GM12878 (cell line): ENCODE measurements around the gene DLST. TPM values are rescaled to one million over a fixed set of nuclear protein-coding genes. Genes with fewer than 3 reads are reported as not detected.

Experiments
- ATAC-seq: fragments of 200-7000 bp; cut with Tn5 transposase; 3 replicates; pipeline ENCODE4 v1.9.1; 2020; ENCODE audit warnings: mild to moderate bottlenecking, moderate library complexity
- BruUV-seq: library from RNA; stranded (reverse); fragments of 400-500 nt; replicated peaks from 2 replicates; lab custom pipeline; 2021; lab: Mats Ljungman, UMichigan
- CTCF ChIA-PET: fragments of 300-600 bp; sonication (Branson Sonifier 250); formaldehyde crosslinking; extraction: SDS; loops from one replicate; lab custom pipeline; 2021; ENCODE audit warnings: inconsistent platforms; lab: Yijun Ruan, JAX
- POLR2A ChIA-PET: fragments of 350-600 bp; formaldehyde crosslinking; extraction: SDS; loops from one replicate; lab custom pipeline; 2021; ENCODE audit warnings: inconsistent platforms; lab: Charles Lee
- RAD21 ChIA-PET: fragments of 300-600 bp; sonication (Branson Sonifier 250); formaldehyde crosslinking; loops from one replicate; lab custom pipeline; 2023; ENCODE audit warnings: antibody characterized with exemption; ENCODE audit not compliant: unreplicated experiment; lab: Charles Lee
- SMC1A ChIA-PET: fragments of 300-600 bp; sonication (Branson Sonifier 250); formaldehyde crosslinking; loops from one replicate; lab custom pipeline; 2023; ENCODE audit not compliant: unreplicated experiment, uncharacterized antibody; lab: Charles Lee
- DNase-seq: peaks from one replicate; pipeline ENCODE4 v3.0.0-alpha.2; 2011; ENCODE audit warnings: low read depth, low spot score
- FAIRE-seq: peaks from 3 replicates; lab custom pipeline; 2011; peaks lifted over from hg19 to GRCh38; lab: Jason Lieb, UNC
- H2AFZ ChIP-seq: 2 replicates; pipeline ENCODE4 v1.6.0; 2011; ENCODE audit warnings: low read depth, low read length, control low read depth; ENCODE audit not compliant: control insufficient read depth
- H3K27ac ChIP-seq: 2 replicates; pipeline ENCODE4 v1.5.1; 2011; ENCODE audit warnings: control low read depth; ENCODE audit not compliant: control insufficient read depth, insufficient read depth
- H3K27me3 ChIP-seq, 2 experiments: replicated peaks in 1 of 2; 2 replicates each; pipeline versions ENCODE4 v1.6.0 to v1.6.1; 2011; ENCODE audit warnings: low read length in 1 of 2; ENCODE audit not compliant: control insufficient read depth in 2 of 2, insufficient read depth in 2 of 2
- H3K36me3 ChIP-seq, 2 experiments: 2 replicates each; pipeline ENCODE4 v1.5.1; 2011; ENCODE audit warnings: low read length in 1 of 2; ENCODE audit not compliant: control insufficient read depth in 2 of 2, insufficient read depth in 2 of 2
- H3K4me1 ChIP-seq: 2 replicates; pipeline ENCODE4 v1.6.1; 2011; ENCODE audit warnings: mild to moderate bottlenecking, low read length, moderate library complexity, mixed read lengths; ENCODE audit not compliant: control insufficient read depth, insufficient read depth
- H3K4me2 ChIP-seq: 2 replicates; pipeline ENCODE4 v1.6.0; 2011; ENCODE audit warnings: control low read depth; ENCODE audit not compliant: control insufficient read depth, insufficient read depth
- H3K4me3 ChIP-seq: fragments of 200-600 bp; sonication (generic); 2 replicates; pipeline ENCODE4 v1.5.1; 2016
- H3K79me2 ChIP-seq: 2 replicates; pipeline ENCODE4 v1.6.0; 2011; ENCODE audit warnings: low read length; ENCODE audit not compliant: control insufficient read depth, insufficient read depth
- H3K9ac ChIP-seq: 2 replicates; pipeline ENCODE4 v1.8.0; 2011; ENCODE audit warnings: low read length, control low read depth, mixed read lengths; ENCODE audit not compliant: control insufficient read depth, insufficient read depth
- H3K9me3 ChIP-seq: replicated peaks from 3 replicates; pipeline ENCODE4 v1.5.1; 2011; ENCODE audit warnings: mild to moderate bottlenecking, low read length; ENCODE audit not compliant: control insufficient read depth, insufficient read depth
- H4K20me1 ChIP-seq: 2 replicates; pipeline ENCODE4 v1.6.0; 2011; ENCODE audit not compliant: control insufficient read depth, insufficient read depth
- ATF7 ChIP-seq: fragments of 450-650 bp; IDR thresholded peaks from 2 replicates; pipeline ENCODE4 v1.6.1; 2016; ENCODE audit warnings: low read depth, mild to moderate bottlenecking
- CEBPZ ChIP-seq: fragments of 150-350 bp; IDR thresholded peaks from 2 replicates; pipeline ENCODE4 v1.6.1; 2016; ENCODE audit warnings: low read depth, low read length
- NR2C1 ChIP-seq: fragments of 450-650 bp; IDR thresholded peaks from 2 replicates; pipeline ENCODE4 v1.6.1; 2017; ENCODE audit warnings: antibody characterized with exemption, mild to moderate bottlenecking, moderate library complexity
- TARDBP ChIP-seq: IDR thresholded peaks from 2 replicates; pipeline ENCODE4 v1.6.1; 2016; ENCODE audit warnings: borderline replicate concordance
- WGBS: methylation state at CpG from one replicate; pipeline ENCODE4 v1.1.6; 2016; ENCODE audit warnings: low lambda C conversion rate; ENCODE audit not compliant: insufficient replicate concordance, insufficient coverage; ENCODE audit errors: missing lambda C conversion rate; 5-methylcytosine and 5-hydroxymethylcytosine counted together
- in situ Hi-C: fragments of 300-500 bp; cut with MboI; formaldehyde crosslinking; loops from 9 replicates; pipeline ENCODE4 v1.14.3; 2018; ENCODE audit warnings: mixed read lengths
- intact Hi-C: fragments of 100-400 bp; cut with micrococcal nuclease; formaldehyde crosslinking; loops from one replicate; pipeline ENCODE4 v1.14.2; 2022; ENCODE audit not compliant: unreplicated experiment
- polyA plus RNA-seq, 11 experiments: library from polyadenylated mRNA; depleted of rRNA in 4 of 11; unstranded in 6 of 11; stranded (reverse) in 5 of 11; fragments of >200 nt; fragmentation: Nextera tagmentation in 4 of 11; fragmentation: Illumina TruSeq in 1 of 11; extraction: Ambion mirVana in 4 of 11; extraction: Trizol in 1 of 11; gene quantifications; 1 replicate in 1 of 11; 2 replicates in 10 of 11; pipeline versions ENCODE4 v1.2.1 to v1.2.3, GENCODE V29; 2011 to 2016; ENCODE audit warnings: inconsistent platforms in 2 of 11, missing spikeins in 2 of 11, low read depth in 1 of 11
- total RNA-seq, 4 experiments: library from RNA; depleted of rRNA in 3 of 4; stranded (reverse); fragments of >200 nt in 3 of 4; fragmentation: Illumina TruSeq in 1 of 4; extraction: Trizol in 1 of 4; gene quantifications; 2 replicates each; pipeline versions ENCODE4 v1.2.1 to v1.2.3, GENCODE V29; 2013 to 2021
- TF ChIP-seq, protein P1 (sequence below): IDR thresholded peaks from 2 replicates; pipeline ENCODE4 v1.6.1; 2012; ENCODE audit warnings: low read depth, low read length, improper control_type of control experiment
- TF ChIP-seq, protein P2 (sequence below): IDR thresholded peaks from 2 replicates; pipeline ENCODE4 v1.6.1; 2011; ENCODE audit warnings: borderline replicate concordance, low read depth, mild to moderate bottlenecking, moderate library complexity, low read length; ENCODE audit not compliant: insufficient read depth, poor library complexity, severe bottlenecking

DLST gene
- total and polyA plus RNA-seq, 10 of the 15 experiments (the other 5 are each of a cell fraction or from before 2014, with no cell fraction given), result 2.9 to 141 (median 67.7) TPM

GRCh38 chr14:74846968-74847665 lies 34.6 kb upstream of the DLST start:
- Histone ChIP-seq H3K27ac (no peak overlapping the region), H3K4me3 (no peak overlapping the region), H3K27me3 (no peaks in the 10 kb centered on the region), H3K9ac (no peak overlapping the region), H4K20me1 (no peaks in the 10 kb centered on the region), H3K79me2 (no peaks in the 10 kb centered on the region), H3K4me2 (no peak overlapping the region), H3K4me1 (peaks cover 4% of the 10 kb centered on the region), H3K9me3 (no peaks in the 10 kb centered on the region), H2AFZ (no peak overlapping the region)
- intact Hi-C loops (no loop called here), in situ Hi-C loops (no loop called here)
- ATAC-seq (no peak), FAIRE-seq (no peak), DNase-seq (no peak)
- no TSS peak for BruUV-seq
- ChIA-PET SMC1A (interaction anchor here (0.6 to 2.6 kb wide), 3 partner anchors 9 to 14 kb away, joined by 3 to 9 read pairs (median 4); no protein-coding TSS in a partner anchor), RAD21 (interaction anchor here (0.7 to 1.1 kb wide), 2 partner anchors 8 to 14 kb away, joined by 3 to 4 read pairs; no protein-coding TSS in a partner anchor), POLR2A (interaction anchor here (0.8 kb wide), 1 partner anchor 8 kb away, joined by 3 read pairs; no protein-coding TSS in a partner anchor)
- WGBS, result 100% methylated on average over 1 of the region's 1 CpG
- TF ChIP-seq, protein P1, sequence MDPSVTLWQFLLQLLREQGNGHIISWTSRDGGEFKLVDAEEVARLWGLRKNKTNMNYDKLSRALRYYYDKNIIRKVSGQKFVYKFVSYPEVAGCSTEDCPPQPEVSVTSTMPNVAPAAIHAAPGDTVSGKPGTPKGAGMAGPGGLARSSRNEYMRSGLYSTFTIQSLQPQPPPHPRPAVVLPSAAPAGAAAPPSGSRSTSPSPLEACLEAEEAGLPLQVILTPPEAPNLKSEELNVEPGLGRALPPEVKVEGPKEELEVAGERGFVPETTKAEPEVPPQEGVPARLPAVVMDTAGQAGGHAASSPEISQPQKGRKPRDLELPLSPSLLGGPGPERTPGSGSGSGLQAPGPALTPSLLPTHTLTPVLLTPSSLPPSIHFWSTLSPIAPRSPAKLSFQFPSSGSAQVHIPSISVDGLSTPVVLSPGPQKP, result no peak
- TF ChIP-seq, protein P2, sequence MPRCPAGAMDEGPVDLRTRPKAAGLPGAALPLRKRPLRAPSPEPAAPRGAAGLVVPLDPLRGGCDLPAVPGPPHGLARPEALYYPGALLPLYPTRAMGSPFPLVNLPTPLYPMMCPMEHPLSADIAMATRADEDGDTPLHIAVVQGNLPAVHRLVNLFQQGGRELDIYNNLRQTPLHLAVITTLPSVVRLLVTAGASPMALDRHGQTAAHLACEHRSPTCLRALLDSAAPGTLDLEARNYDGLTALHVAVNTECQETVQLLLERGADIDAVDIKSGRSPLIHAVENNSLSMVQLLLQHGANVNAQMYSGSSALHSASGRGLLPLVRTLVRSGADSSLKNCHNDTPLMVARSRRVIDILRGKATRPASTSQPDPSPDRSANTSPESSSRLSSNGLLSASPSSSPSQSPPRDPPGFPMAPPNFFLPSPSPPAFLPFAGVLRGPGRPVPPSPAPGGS, result no peak
- TF ChIP-seq NR2C1, result no peak
- TF ChIP-seq ATF7, result no peak
- no peak for TF ChIP-seq CEBPZ
- TF ChIP-seq TARDBP, result no peak
- TF ChIP-seq, all 136 proteins: peak for 0
- CTCF ChIA-PET, result interaction anchor here (0.7 to 4.5 kb wide), 2 partner anchors 13 to 31 kb away, joined by 3 to 42 read pairs; no protein-coding TSS in a partner anchor
- no peaks in the 10 kb centered on the region; a peak in 1 of 4 replicates for H3K36me3 ChIP-seq
